H1 (cell line): Measurements from ENCODE around the gene ANKRD60. TPM values are rescaled to one million over a fixed set of nuclear protein-coding genes. Genes with fewer than 3 reads are reported as not detected.

Experiments used
- CTCF ChIA-PET: fragments of 300-600 bp; sonication (Branson Sonifier 250); formaldehyde crosslinking; loops from one replicate; lab custom pipeline; 2021; ENCODE audit not compliant: partially characterized antibody; lab: Charles Lee
- POLR2A ChIA-PET: fragments of 300-600 bp; sonication (Branson Sonifier 250); formaldehyde crosslinking; loops from one replicate; lab custom pipeline; 2021; ENCODE audit warnings: inconsistent platforms; ENCODE audit not compliant: partially characterized antibody; lab: Charles Lee
- DNase-seq, 2 experiments: peaks; one replicate each; pipeline versions ENCODE4 v3.0.0 to v3.0.0-alpha.2; 2010 to 2022; ENCODE audit warnings: low spot score in 2 of 2, low read depth in 1 of 2, mixed read lengths in 1 of 2
- FAIRE-seq: peaks from 2 replicates; lab custom pipeline; 2011; peaks lifted over from hg19 to GRCh38; lab: Jason Lieb, UNC
- H2AFZ ChIP-seq: 2 replicates; pipeline ENCODE4 v1.8.1; 2012; ENCODE audit warnings: low read length, inconsistent platforms
- H2AK5ac ChIP-seq: 2 replicates; pipeline ENCODE4 v1.6.1; 2013; ENCODE audit warnings: low read depth, low read length
- H2BK120ac ChIP-seq: replicated peaks from 2 replicates; pipeline ENCODE3; 2013; ENCODE audit warnings: low read depth, low read length, inconsistent platforms
- H2BK12ac ChIP-seq: 2 replicates; pipeline ENCODE4 v1.6.1; 2013; ENCODE audit warnings: low read depth, low read length
- H2BK15ac ChIP-seq: 2 replicates; pipeline ENCODE4 v1.6.1; 2013; ENCODE audit warnings: low read length
- H2BK20ac ChIP-seq: 2 replicates; pipeline ENCODE4 v1.6.1; 2013; ENCODE audit warnings: low read length
- H2BK5ac ChIP-seq: 2 replicates; pipeline ENCODE4 v1.6.1; 2013; ENCODE audit warnings: low read depth, low read length
- H3K14ac ChIP-seq: 2 replicates; pipeline ENCODE4 v1.6.1; 2013; ENCODE audit warnings: inconsistent platforms; ENCODE audit not compliant: insufficient read length
- H3K18ac ChIP-seq: 2 replicates; pipeline ENCODE4 v1.6.1; 2013; ENCODE audit warnings: low read length; ENCODE audit errors: extremely low read depth
- H3K23ac ChIP-seq: 2 replicates; pipeline ENCODE4 v1.6.1; 2013; ENCODE audit warnings: inconsistent platforms; ENCODE audit not compliant: insufficient read length
- H3K23me2 ChIP-seq: 2 replicates; pipeline ENCODE4 v1.6.1; 2013; ENCODE audit warnings: low read depth, low read length
- H3K27ac ChIP-seq: 2 replicates; pipeline ENCODE4 v1.6.1; 2011; ENCODE audit warnings: low read depth, low read length, inconsistent platforms
- H3K27me3 ChIP-seq, 4 experiments: replicated peaks in 1 of 4; 1 replicate in 1 of 4; 2 replicates in 3 of 4; pipeline versions ENCODE4 v1.6.1 to v1.8.1; 2011 to 2013; ENCODE audit warnings: low read length in 3 of 4, mild to moderate bottlenecking in 3 of 4, inconsistent platforms in 2 of 4, mixed read lengths in 2 of 4, moderate library complexity in 1 of 4; ENCODE audit not compliant: control insufficient read depth in 3 of 4, insufficient read depth in 3 of 4; ENCODE audit errors: extremely low read depth in 1 of 4
- H3K36me3 ChIP-seq, 4 experiments: 2 replicates each; pipeline versions ENCODE4 v1.6.1 to v1.8.1; 2011 to 2013; ENCODE audit warnings: mild to moderate bottlenecking in 4 of 4, low read length in 3 of 4, moderate library complexity in 2 of 4, control low read depth in 1 of 4, inconsistent platforms in 1 of 4; ENCODE audit not compliant: insufficient read depth in 4 of 4, control insufficient read depth in 2 of 4
- H3K4ac ChIP-seq: replicated peaks from 2 replicates; pipeline ENCODE3; 2013; ENCODE audit warnings: low read length, low read depth, mixed read lengths, inconsistent platforms; ENCODE audit not compliant: insufficient read length
- H3K4me1 ChIP-seq, 4 experiments: replicated peaks in 1 of 4; 1 replicate in 1 of 4; 2 replicates in 3 of 4; pipeline versions ENCODE4 v1.6.1 to v1.8.1; 2011 to 2013; ENCODE audit warnings: low read length in 3 of 4, inconsistent platforms in 2 of 4, mixed read lengths in 1 of 4; ENCODE audit not compliant: insufficient read depth in 4 of 4, control insufficient read depth in 3 of 4
- H3K4me2 ChIP-seq, 2 experiments: 2 replicates each; pipeline versions ENCODE4 v1.6.1 to v1.8.1; 2011 to 2013; ENCODE audit warnings: low read depth in 2 of 2, low read length in 2 of 2, control low read depth in 1 of 2, inconsistent platforms in 1 of 2, mild to moderate bottlenecking in 1 of 2; ENCODE audit not compliant: insufficient read depth in 1 of 2
- H3K4me3 ChIP-seq, 4 experiments: fragments of 200-600, 300-600 bp in 1 of 4; sonication (generic), shearing (Covaris generic), sonication (Bioruptor Twin) in 1 of 4; 2 replicates each; pipeline versions ENCODE4 v1.5.1 to v1.8.1; 2011 to 2016; ENCODE audit warnings: low read length in 4 of 4, low read depth in 3 of 4, control low read depth in 2 of 4, inconsistent platforms in 2 of 4, mild to moderate bottlenecking in 2 of 4, mixed read lengths in 1 of 4, moderate library complexity in 1 of 4; ENCODE audit not compliant: insufficient read depth in 2 of 4; ENCODE audit errors: extremely low read depth in 1 of 4
- H3K56ac ChIP-seq: replicated peaks from 2 replicates; pipeline ENCODE3; 2013; ENCODE audit warnings: low read depth, mild to moderate bottlenecking, mixed read lengths, low read length, inconsistent platforms; ENCODE audit not compliant: insufficient read length
- H3K79me1 ChIP-seq: 2 replicates; pipeline ENCODE4 v1.6.1; 2013; ENCODE audit warnings: low read depth, low read length, control low read depth
- H3K79me2 ChIP-seq, 2 experiments: 2 replicates each; pipeline versions ENCODE4 v1.6.1 to v1.8.1; 2012 to 2013; ENCODE audit warnings: low read length in 2 of 2, mild to moderate bottlenecking in 2 of 2, inconsistent platforms in 1 of 2; ENCODE audit not compliant: insufficient read depth in 2 of 2, control insufficient read depth in 1 of 2
- H3K9ac ChIP-seq, 4 experiments: replicated peaks in 1 of 4; 1 replicate in 1 of 4; 2 replicates in 3 of 4; pipeline versions ENCODE4 v1.6.1 to v1.8.1; 2011 to 2013; ENCODE audit warnings: low read depth in 3 of 4, low read length in 3 of 4, control low read depth in 2 of 4, mild to moderate bottlenecking in 2 of 4, moderate library complexity in 2 of 4, inconsistent platforms in 1 of 4; ENCODE audit errors: extremely low read depth in 1 of 4
- H3K9me3 ChIP-seq, 2 experiments: 2 replicates each; pipeline versions ENCODE4 v1.6.1 to v1.8.1; 2012 to 2013; ENCODE audit warnings: mild to moderate bottlenecking in 2 of 2, moderate library complexity in 2 of 2, control low read depth in 1 of 2, inconsistent platforms in 1 of 2, low read depth in 1 of 2, low read length in 1 of 2, mixed read lengths in 1 of 2; ENCODE audit not compliant: insufficient read depth in 2 of 2
- H4K20me1 ChIP-seq, 2 experiments: replicated peaks in 1 of 2; 2 replicates each; pipeline versions ENCODE3 to v1.8.1; 2011 to 2013; ENCODE audit warnings: inconsistent platforms in 2 of 2, low read length in 2 of 2, mild to moderate bottlenecking in 1 of 2; ENCODE audit not compliant: insufficient read depth in 2 of 2, control insufficient read depth in 1 of 2
- H4K5ac ChIP-seq: 2 replicates; pipeline ENCODE4 v1.6.1; 2013; ENCODE audit warnings: low read length, low read depth, mixed read lengths, inconsistent platforms; ENCODE audit not compliant: insufficient read length
- H4K8ac ChIP-seq: 2 replicates; pipeline ENCODE4 v1.8.0; 2013; ENCODE audit warnings: mild to moderate bottlenecking, moderate library complexity, low read length, inconsistent platforms; ENCODE audit not compliant: insufficient read depth; ENCODE audit errors: extremely low read depth
- H4K91ac ChIP-seq: replicated peaks from 2 replicates; pipeline ENCODE3; 2013; ENCODE audit warnings: low read length, mixed read lengths, inconsistent platforms; ENCODE audit not compliant: insufficient read length
- JUND ChIP-seq: IDR thresholded peaks from 2 replicates; pipeline ENCODE4 v1.6.1; 2011; ENCODE audit warnings: mild to moderate bottlenecking, improper control_type of control experiment, low read length
- WGBS, 2 experiments: shearing (Covaris generic) in 1 of 2; methylation state at CpG; one replicate each; pipeline versions ENCODE4 v1.1.6 to v1.1.7; 2013 to 2015; ENCODE audit warnings: low lambda C conversion rate in 2 of 2, mixed read lengths in 2 of 2, inconsistent platforms in 1 of 2, low coverage in 1 of 2, missing lambda C conversion rate in 1 of 2; ENCODE audit not compliant: insufficient replicate concordance in 2 of 2, insufficient coverage in 1 of 2, insufficient read length in 1 of 2; ENCODE audit errors: extremely low coverage in 1 of 2, missing lambda C conversion rate in 1 of 2; 5-methylcytosine and 5-hydroxymethylcytosine counted together
- polyA plus RNA-seq, 7 experiments: library from polyadenylated mRNA; depleted of rRNA in 3 of 7; stranded (reverse) in 5 of 7; unstranded in 2 of 7; fragments of >200 nt in 5 of 7; fragments of 200-250 nt in 2 of 7; gene quantifications; 1 replicate in 5 of 7; 2 replicates in 1 of 7; 4 replicates in 1 of 7; pipeline versions ENCODE4 v1.2.1 to v1.2.3, GENCODE V29; 2011 to 2013; ENCODE audit warnings: missing spikeins in 2 of 7, mixed read lengths in 2 of 7
- total RNA-seq: library from RNA; stranded (reverse); fragmentation: NEBNext Ultra II Directional; extraction: Animal tissue kit (Norgen Biotek cat#: 25700); gene quantifications from 2 replicates; pipeline ENCODE4 v1.2.1, GENCODE V29; 2021

Gene ANKRD60
- total and polyA plus RNA-seq, 2 of the 8 experiments (the other 6 are each of a cell fraction or from before 2014, with no cell fraction given), result not detected

GRCh38 chr20:58167759-58168158 is 60.7 kb downstream of the ANKRD60 start:
- Histone ChIP-seq H2AK5ac (no peak overlapping the region), H3K27me3 (no peaks in the 10 kb centered on the region), H4K8ac (no peak overlapping the region), H3K23me2 (no peaks in the 10 kb centered on the region), H3K18ac (no peak overlapping the region), H3K56ac (no peak overlapping the region), H3K23ac (no peak overlapping the region), H3K4me3 (no peak overlapping the region), H3K4me1 (no peaks in the 10 kb centered on the region), H3K9ac (no peak overlapping the region), H2BK12ac (no peak overlapping the region), H3K4me2 (no peak overlapping the region), H2BK20ac (no peak overlapping the region), H3K27ac (no peak overlapping the region), H4K5ac (no peak overlapping the region), H3K79me2 (no peaks in the 10 kb centered on the region), H3K36me3 (no peaks in the 10 kb centered on the region), H2BK120ac (no peak overlapping the region), H2AFZ (no peak overlapping the region), H2BK15ac (no peak overlapping the region), H2BK5ac (no peak overlapping the region), H3K4ac (no peak overlapping the region), H4K91ac (no peak overlapping the region), H3K14ac (no peak overlapping the region), H3K79me1 (no peaks in the 10 kb centered on the region), H3K9me3 (no peaks in the 10 kb centered on the region), H4K20me1 (no peaks in the 10 kb centered on the region)
- FAIRE-seq, result no peak
- 78% methylated on average over 5 of the region's 7 CpGs; no CpG with 5 or more reads in 1 of the 2 experiments for WGBS, 2 experiments
- ChIA-PET POLR2A (no interaction called here), CTCF (interaction anchor here (1.0 to 1.7 kb wide), 4 partner anchors 13 to 35 kb away, joined by 3 to 6 read pairs (median 4); no protein-coding TSS in a partner anchor)
- no peak for DNase-seq
- no peak for TF ChIP-seq JUND
